OCI-LY7 (cell line): ENCODE measurements around the gene SEMA3D.

Experiments
- CTCF ChIP-seq: fragments of 200-600 bp; sonication (generic); conservative IDR thresholded peaks from 2 replicates; pipeline ENCODE4 v1.5.1; 2014; ENCODE audit warnings: mild to moderate bottlenecking, antibody characterized with exemption, low read length, moderate library complexity, mixed read lengths
- EZH2phosphoT487 ChIP-seq: fragments of 200-600 bp; sonication (generic); IDR thresholded peaks from 2 replicates; pipeline ENCODE4 v1.6.1; 2018; ENCODE audit warnings: low read depth, borderline replicate concordance, mild to moderate bottlenecking, mixed run types, antibody characterized with exemption, low read length, moderate library complexity, mixed read lengths

GRCh38 chr7:84998665-84999064 is 188.2 kb downstream of the SEMA3D start:
- TF ChIP-seq CTCF: no peak
- no peak for TF ChIP-seq EZH2phosphoT487
